Stimulated activated CD4-positive, alpha-beta T cell treated with anti-CD3 and anti-CD28 coated beads, Interleukin-12 subunit alpha, Interleukin-12 subunit beta, amount 100 ng/mL, for 24 hours (primary cell): ENCODE results near the gene EYS.

Experiments used
- DNase-seq, 2 experiments: peaks; one replicate each; pipeline ENCODE4 v3.0.0-alpha.2; 2020; ENCODE audit warnings: low read depth in 2 of 2

The EYS gene

DNA sequence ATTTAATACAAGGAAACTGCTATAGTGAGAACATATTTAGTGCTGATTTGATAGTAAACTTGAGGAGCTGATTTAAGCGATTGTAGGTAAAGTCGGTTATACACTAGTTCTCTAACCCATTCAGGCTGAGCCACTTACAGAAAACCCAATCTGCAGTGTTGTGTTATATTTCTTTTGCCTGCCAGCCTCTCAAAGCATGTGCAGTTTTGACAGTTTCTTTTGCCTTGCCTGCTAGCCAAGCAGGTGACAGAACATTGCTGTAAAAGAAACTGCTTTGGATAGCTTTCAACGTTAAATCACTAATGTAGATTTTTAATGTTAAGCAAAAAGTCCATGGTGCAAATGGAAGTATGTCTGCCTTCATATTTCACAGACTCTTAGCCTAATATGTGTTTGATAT, 982.9 kb downstream of the EYS start:
- DNase-seq = no peak

DNA sequence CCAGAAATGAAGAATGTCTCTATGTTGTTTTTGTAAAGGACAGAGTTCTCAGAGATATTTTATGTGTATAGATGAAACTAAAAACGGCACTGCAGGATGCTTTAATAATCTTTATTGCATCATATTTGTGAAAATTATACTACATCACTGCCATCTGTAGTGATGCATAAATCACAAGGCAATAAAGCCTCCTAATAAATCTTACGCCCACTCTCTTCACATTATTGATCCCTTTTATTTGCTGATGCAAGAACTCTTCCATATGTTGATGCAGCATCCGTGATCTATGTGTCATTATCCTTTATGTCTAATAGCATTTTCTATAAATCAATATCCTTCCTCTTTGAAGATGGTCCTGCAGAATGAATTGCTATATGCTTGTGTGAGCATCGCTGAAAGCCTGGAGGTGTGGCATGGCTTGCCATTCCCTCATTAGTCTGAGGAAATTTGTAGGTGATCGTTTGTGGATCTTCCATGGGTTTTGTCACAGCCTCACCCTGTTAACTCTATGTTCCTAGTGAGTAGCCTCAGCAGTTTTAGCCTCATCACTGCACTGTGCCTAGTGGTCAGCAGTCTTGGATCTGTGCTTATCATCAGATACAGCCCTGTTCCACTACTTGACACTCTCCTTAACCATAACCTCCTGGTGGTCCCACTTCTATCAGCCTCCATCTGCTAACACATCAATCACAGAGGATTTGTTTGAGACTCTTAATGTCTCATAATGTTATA, 983.5 kb downstream of the EYS start:
- no peak for DNase-seq

DNA sequence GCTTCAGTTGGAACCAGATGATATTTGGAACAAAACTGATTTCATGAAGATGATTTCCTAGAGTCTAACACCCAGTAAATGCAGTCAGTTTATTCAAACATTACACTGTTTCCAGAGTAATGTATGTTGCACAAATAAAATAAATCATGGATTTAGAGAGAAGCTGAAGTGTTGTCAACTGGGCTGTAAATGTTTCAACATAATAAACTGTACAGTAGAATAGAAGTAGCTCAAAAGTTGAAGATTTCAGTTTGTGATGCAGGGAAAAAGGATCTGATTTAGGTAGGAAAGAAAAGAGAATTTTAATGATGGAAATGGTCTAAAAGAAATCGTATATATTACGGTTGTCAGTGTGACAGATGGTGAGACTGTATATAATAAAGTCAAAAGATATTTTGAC, 985.2 kb downstream of the EYS start:
- no peak for DNase-seq

DNA sequence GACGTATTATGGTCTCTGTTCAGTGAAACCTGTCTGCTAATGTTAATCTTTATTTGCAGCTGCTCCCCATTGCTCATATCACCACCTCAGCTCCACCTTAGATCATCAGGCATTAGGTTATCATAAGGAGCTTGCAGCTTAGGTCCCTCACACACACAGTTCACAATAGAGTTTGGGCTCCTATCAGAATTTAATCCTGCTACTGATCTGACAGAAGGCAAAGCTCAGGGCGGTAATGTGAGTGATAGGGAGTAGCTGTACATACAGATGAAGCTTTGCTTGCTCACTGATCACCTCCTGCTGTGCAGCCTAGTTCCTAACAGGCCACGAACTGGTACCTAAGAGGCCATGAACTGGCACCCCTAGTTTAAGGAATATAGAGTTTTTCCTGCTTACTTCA, 989.7 kb downstream of the EYS start:
- no peak for DNase-seq

DNA sequence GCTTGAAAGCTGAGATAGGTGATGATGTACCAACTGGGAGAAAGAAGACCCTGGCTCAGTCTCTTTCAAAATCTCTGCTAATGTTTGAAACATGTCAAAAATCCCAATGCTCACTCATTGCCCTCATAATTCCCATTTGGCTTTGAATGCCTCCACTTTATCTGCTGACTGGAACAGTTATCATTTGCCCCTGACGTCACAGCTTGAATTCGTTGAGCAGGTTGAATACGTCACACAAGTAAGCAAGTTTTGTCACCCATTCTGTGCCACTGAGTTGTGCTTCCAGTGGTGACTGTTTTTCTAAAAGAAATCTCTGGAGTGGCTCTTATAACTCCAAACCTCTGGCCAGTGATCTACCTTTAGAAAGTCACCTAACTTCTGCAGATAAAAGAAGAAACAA, 991.4 kb downstream of the EYS start:
- DNase-seq = no peak

DNA sequence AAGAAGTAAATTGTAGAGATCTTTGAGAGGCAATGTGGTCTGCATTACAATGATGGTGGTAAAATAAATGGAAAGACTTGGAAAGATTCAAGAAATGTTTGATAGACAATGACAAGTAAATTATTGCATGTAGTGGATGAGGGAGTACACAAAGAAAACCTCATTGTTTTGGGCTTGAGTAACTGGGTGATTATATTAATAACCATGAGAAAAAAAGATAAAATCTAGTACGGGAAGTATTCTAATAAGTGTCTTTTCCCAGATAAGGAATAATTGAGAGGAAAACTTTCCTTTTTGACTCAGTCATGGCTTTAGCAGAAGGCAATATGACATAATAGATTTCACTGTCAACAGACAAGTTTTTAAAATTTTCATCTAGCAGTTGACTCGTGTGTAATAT, 993.0 kb downstream of the EYS start:
- no peak for DNase-seq

DNA sequence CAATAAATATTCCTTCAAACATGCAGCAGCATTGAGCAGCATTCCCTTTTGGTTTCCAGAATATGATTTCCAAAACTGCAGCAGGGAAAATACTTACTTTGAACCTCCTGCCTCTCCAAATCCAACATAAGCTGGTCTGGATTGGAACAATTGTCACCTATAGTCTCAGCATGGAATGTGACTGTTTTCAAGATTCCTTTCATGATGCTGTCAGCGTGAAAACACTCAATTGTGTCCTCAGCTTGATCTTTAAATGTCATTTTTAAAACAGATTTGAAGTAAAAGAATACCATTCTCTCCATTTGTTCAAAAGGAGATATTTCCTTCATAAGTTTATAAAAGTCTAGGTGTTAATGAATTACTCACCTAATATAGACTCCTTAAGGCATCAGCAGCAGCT, 993.9 kb downstream of the EYS start:
- no peak for DNase-seq

DNA sequence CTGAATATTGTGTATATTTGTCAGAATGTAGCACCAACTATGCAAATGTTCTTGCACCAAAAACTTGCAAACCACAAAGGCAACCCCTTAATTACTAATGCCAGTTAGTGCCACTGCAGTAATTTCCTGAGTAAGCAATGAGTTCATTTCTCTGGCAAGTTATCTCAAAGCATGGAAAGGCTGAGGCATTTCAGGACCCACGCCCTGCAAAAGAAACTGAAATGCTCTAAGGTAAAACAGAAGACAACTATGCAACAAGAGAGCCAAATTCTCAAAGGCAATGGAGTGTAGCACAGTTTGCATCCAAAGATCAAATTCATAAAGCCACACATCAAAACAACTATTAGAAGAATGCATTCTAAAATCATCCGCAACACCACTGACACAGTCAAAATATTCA, 994.4 kb downstream of the EYS start:
- no peak for DNase-seq

DNA sequence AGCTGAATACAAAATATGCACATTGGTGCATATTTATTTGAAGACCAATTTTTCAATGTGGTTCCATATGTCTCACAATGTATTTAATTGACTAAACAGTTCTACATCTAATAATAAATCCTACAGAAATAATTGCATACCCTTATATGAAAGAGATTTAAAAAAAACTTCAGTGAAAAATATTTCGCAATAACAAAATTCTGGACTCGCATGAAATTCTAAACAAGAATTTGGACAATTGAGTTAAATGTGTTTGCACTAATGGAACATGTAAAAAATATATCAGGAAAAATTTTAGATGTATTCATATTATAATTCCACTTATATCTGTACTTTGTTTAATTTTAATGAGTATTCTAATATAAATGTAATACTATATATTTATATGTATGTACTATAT, 1003.1 kb downstream of the EYS start:
- no peak for DNase-seq

DNA sequence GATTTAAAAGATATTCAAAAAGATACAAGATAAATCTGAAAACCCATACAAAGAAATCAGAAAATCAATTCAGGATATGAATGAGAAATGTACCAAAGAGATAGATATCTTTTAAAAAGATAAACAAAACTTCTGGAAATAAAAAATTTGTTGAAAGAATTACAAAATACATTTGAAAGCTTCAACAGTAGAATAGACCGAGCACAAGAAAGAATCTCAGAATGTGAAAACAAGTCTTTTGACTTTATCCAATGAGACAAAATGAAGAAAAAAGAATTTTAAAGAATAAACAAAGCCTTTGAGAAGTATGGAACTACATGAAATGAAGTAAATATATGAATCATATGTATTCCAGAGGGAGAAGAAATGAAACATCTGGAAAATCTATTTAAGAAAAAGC, 1011.0 kb downstream of the EYS start:
- DNase-seq = no peak

DNA sequence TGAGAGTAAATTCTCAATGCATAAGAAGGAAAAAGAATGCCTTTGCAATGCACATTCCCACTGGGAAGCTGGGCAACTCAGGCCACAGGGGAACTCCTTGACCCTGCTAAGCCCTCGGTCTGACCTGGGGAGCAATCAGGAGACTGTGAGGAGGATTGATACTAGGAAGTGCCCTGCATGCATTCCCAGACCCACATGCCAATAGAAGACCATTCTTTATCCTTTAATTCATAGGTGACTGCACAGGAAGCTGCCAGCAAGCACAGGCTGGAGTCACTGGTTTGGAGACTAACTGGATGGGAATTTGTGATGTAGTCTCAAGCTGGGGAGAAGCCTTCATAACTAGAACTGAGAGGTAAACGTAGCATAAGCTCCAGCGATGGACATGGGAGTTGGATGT, 1012.7 kb downstream of the EYS start:
- no peak for DNase-seq

DNA sequence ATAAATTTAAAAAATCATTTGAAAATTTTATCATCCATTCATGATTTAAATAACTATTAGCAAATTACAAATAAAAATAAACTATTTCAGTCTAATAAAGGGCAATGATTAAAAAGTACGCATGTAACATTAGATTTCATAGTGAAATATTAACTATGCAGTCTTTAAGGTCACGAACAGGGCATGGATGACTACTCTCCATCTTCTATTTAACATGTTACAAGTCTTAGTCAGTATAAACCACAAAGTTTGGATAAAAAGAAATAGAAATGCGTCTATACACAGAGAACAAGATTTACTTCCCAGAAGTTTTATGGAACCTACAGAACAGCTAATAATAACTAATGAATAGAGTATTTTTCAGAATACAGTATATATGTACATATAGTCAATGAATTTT, 1016.0 kb downstream of the EYS start:
- no peak for DNase-seq

DNA sequence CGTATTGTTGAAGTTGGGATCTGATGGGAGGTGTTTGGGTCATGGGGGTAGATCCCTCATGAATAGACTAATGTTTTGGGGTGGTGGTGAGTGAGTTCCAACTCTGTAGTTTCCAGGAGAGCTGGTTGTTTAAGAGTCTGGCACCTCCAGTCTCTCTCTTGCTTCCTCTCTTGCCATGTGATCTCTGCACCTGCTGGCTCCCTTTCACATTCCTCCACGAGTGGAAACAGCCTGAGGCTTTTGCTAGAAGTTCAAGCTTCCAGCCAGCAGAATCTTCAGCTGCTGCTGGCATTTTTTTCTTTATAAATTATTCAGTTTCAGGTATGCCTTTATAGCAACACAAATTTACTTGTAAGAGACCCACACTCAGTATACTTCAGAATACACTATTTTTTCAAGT, 1021.6 kb downstream of the EYS start:
- no peak for DNase-seq

DNA sequence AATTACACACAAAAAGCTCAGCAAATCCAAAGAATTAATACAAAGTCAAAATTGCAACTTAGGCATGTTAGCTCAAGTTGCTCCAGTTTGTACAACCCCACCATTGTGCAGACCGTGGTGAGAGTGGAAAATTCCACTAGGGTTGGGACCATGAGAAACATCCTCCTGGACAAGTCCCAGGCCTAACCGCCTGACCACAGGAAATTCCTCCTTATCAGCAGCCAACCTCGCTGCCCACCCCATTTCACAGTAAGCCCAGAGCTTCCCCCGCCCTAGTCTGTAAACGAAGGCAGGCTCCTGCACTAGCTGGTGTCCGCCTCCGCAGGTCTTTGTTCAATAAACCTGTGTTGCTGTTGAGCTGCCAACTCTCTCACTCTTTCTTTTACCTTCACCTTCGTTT, 1023.3 kb downstream of the EYS start:
- DNase-seq = no peak

DNA sequence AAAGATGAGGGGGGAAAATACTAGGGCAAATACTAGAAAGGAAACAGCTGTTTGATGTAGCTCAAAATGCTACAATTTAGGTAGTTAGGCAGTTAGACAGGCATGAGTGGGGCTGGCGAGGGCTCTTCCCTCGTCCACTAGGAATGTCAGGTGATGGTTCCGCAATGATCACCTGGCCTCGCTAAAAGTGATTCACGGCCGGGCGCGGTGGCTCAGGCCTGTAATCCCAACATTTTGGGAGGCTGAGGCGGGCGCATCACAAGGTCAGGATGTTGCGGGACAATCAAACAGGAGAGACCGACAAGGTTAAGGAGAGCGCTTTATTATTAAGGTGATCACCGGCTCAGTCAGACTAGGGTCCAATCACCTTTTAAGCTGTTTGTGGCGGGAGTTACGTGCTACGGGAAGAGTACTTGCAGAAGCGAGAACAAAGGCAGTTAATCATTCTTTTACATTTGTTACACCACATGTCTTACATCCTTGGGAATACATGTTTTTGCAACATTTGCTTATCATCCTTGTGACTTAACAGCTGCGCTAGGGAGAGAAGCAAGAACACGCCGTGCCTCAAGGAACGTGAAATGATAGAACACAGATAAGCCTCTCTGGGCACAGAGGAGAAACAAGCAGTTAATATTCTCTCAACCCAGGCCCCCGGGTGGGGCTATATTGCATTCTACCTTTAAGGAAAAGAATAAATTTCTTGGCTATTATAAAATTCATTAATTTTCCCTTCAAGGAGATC, 1025.4 kb downstream of the EYS start:
- DNase-seq = no peak

DNA sequence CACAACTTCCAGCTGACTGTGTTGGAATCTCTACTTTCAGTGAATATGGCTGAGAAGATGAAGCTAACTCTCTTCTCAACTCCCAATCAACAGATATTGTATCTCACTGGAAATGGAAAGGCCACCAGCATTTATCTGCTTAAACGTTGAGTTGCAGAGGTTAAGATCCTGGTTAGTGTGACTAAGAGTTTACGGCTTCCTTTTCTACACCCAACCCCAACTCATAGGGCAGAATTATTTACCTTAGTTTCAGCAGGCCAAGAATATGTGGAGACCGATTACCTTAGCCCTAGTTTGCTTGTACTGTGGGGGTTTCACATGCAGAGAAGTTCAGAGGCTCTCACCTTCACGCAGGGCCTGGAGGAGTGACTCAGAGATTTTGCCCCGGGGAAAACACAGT, 1026.6 kb downstream of the EYS start:
- no peak for DNase-seq

DNA sequence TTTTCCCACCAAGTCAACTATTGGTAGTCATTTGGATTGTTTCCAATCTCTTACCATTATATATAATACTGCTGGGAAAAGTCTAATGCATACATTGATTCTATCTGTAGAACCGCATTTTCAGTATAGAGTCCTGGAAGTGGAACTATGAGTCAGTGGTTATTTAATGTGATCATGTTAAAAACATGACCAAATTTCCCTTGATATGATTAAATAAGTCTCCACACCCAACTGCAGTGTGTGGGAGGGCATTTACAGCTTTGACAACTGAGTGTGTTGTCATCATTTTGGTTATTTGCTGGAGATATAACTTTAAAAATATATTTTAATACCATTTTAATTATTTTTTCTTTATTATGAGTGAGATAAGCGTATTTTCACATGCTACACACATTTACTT, 1027.6 kb downstream of the EYS start:
- DNase-seq = no peak

DNA sequence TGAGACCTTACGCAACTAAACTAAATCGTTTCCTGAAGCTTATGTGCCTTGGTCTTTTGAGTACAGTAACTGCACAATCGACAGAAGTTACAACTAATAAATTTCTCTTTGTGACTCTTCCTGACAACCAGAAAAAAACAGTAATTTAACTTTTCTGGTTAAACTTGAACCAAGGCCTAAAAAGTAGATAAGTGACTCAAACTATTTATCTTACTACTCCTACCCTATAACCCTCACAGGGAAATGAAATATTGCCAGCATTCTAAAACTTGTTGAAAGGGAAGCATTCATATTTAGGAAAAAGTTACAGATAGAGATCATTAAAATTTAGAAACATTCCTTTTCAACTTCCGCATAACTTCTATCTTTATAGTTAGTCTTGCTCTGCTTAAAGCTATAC, 1034.4 kb downstream of the EYS start:
- no peak for DNase-seq

DNA sequence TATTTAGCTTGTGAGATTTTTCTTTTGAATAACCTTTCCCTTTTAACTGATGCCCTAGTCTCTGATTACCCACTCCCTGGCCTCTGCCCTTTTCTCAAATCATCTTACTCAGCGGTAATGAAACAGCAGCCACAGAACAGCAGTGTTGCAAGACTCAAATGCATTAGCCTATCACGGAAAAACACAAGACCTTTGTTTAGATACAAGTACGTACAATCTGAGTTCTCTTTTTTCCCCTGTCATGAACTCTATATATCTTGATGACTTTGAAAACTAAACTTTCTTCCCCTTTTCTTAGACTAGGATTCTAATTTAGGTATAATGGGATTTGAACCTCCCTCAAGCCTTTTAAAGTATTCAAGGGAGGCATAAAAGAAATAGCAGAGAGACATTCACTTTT, 1034.9 kb downstream of the EYS start:
- DNase-seq = no peak

DNA sequence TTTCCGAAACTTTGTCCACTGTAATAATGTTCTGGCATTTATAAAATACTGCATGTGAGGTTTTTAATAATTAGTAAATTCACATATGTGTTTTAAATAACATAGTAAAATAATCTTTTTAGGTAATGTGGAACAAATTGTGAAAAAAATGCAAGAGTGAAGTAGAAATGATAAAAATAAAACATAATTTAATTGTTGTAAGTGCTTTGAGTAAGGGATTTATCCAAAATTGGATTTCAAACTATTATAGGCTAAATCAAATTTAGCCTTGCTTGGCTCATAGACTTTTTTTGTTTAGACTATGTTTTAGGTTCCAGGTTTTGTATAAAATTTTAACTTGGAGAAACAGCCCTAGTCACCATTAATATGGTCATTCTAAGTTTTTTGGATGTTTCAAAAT, 1041.9 kb downstream of the EYS start:
- no peak for DNase-seq

DNA sequence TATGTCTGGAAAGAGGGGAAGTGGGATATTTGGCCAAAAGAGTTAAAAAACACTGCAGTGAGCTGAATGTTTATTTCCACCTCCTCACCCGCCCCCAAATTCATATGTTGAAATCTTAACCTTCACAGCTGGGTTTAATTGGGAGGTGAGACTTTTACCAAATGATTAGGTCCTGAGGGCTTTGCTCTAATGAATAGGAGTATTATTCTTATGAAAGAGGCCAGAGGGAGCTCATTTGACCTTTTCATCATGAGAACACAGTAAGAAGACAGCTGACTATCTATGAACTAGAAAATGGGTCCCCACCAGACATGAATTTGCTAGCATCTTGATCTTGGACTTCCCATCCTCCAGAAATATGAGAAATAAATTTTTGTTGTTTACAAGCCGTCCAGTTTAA, 1042.5 kb downstream of the EYS start:
- DNase-seq = no peak

DNA sequence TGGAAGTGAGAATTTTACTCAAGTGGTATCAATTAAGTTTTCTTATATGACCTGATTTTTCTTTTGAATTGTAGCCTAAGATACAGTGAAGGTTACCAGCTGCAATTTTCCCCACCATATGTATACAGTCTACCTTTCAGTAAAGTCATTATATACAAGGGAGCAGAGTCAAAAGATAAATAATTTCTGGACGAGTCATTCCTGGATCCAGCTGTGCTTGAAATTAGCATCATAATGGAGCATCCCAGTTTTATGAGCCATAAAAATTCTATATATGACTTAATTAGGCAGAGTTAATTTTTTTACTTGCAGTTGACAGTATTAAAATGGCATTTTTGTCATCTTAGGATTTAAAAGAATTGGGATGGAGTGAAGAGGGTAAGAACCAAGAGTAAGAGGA, 1063.0 kb downstream of the EYS start:
- DNase-seq = no peak

DNA sequence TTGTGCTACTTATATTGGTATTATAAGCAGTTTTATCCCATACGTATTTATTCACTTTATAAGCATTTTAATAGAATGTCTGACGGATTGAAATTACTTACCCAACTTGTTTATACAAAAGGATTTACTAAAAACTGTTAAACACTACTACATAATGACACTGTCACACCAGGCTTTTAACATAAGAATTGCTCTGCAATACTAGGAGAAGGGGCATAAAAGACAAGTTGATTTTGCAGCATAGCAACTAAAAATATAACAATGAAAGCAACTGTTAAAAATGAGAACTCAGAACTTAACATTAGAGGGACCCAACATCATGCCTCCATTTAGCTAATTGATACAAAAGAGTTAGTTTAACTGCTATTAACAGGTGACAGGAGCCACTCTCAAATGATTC, 1076.1 kb downstream of the EYS start:
- no peak for DNase-seq

DNA sequence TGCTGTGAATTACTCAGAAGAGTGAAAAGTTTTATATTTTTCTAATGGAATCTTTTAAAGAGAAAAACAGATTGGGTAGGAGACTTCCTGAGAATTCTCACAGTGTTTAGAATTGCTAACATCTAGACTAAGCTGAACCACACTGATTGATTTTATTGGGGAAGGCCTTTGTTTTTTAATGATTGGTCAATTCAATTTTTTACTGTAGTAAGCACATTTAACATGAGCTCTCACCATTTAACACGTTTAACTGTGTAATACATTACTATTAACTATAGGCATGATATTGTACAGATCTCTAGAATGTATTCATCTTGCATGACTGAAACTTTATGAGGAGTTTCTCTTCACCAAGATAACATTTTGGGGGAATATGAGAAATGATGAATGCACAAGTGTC, 1084.1 kb downstream of the EYS start:
- DNase-seq = no peak
